Measurements from ENCODE around the gene TTLL11.

TTLL11 gene

DNA sequence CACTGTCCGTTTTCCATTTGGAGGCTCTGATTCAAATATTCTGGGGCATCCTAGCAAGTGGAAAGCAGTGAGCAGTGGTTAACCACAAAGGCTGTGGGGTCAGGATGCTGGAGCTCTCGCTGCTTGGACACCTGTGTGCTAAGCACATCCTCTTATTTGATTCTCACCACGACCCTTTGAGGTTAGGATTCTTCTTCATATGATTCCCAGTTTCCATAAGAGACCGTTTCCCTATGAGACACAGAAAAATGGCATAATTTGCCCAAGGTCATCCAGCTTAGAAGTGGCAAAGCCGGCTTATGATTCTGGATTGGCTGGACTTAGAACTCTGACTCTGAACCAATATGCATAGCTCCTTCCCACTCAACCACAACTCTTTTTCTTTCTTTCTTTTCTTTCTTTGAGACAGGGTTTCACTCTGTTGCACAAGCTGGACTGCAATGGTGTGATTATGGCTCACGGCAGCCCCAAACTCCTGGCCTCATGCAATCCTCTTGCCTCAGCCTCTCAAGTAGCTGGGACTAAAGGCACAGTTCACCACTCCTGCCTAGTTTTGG lies 207.7 kb downstream of the TTLL11 start:
- no peak overlapping the region for H3K4me2 ChIP-seq (ENCODE audit: low read depth, low read length, poor library complexity, severe bottlenecking)

GRCh38 chr9:121884057-121884541 lies 209.0 kb downstream of the TTLL11 start:
- TF ChIP-seq CTCF (conservative IDR thresholded peaks at IDR 0.05; ENCODE audit: low read length), result no peak
- no peak for TF ChIP-seq EZH2phosphoT487 (IDR thresholded peaks at IDR 0.05; ENCODE audit: borderline replicate concordance)

More for the DNA sequence above, 207.7 kb downstream of the TTLL11 start:
- no peak overlapping the region for H2AFZ ChIP-seq (ENCODE audit: low read length)
- no peaks in the 10 kb centered on the region for H3K27me3 ChIP-seq (ENCODE audit: insufficient read depth, low read length, poor library complexity, severe bottlenecking)
- no peak overlapping the region for H3K9ac ChIP-seq (ENCODE audit: low read depth, low read length, poor library complexity, severe bottlenecking)
- no peaks in the 10 kb centered on the region for H3K36me3 ChIP-seq (ENCODE audit: insufficient read depth, low read length)
- H3K9me2 ChIP-seq (replicated peaks; ENCODE audit: low read depth, low read length), result no peaks in the 10 kb centered on the region
- no peaks in the 10 kb centered on the region for H3F3A ChIP-seq (ENCODE audit: low read depth)
- no peak for TF ChIP-seq EZH2phosphoT487 (IDR thresholded peaks at IDR 0.05; ENCODE audit: borderline replicate concordance)
- no peak for TF ChIP-seq CTCF (conservative IDR thresholded peaks at IDR 0.05; ENCODE audit: low read length)
- H3K9me3 ChIP-seq (ENCODE audit: insufficient read depth, low read depth, low read length), result no peaks in the 10 kb centered on the region
- H3K4me3 ChIP-seq (ENCODE audit: low read length, poor library complexity, severe bottlenecking), result no peak overlapping the region
- no peaks in the 10 kb centered on the region for H3K79me2 ChIP-seq (ENCODE audit: insufficient read depth, low read length)
- peaks cover 6% of the 10 kb centered on the region for H4K20me1 ChIP-seq (ENCODE audit: insufficient read depth, low read length, poor library complexity, severe bottlenecking)
- H3K4me1 ChIP-seq (ENCODE audit: insufficient read depth, low read length, poor library complexity, severe bottlenecking), result peaks cover 17% of the 10 kb centered on the region

DNA sequence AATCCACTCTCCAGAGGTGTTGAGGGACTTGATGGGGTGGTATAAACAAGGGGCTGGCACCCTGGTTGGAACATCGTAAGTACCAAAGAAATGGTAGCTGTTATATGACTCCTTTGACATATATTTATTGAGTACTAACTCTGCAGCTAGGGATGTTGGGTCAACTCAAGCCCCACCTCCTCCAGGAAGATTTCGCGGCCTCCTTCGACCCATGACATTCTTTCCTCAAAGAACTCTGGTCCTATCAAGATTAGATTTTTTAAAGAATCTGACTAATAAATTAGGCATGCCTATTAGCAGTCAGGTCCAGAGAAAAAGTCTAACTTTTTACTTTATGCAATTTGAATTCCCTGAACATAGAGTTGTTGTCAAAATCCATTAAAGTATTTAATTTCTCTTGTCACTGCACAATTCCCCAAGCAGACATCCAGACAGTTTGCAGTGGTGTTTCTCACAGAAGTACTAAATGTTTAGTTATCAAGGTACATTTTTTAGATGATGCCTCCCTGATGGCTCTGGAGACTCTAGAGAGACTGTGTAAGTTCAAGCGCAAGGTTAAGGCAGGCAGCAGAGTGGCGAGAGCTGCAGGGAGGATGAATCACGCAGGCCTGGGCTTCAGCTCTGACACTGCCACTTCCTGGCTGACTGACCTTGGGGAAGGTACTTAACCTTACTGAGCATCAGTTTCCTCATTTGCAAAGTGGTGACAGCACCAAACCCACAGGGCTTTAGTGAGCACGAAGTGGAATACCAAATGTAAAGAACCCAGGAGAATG lies 209.6 kb downstream of the TTLL11 start:
- H3K4me2 ChIP-seq (ENCODE audit: low read depth, low read length, poor library complexity, severe bottlenecking), result no peak overlapping the region
- no peaks in the 10 kb centered on the region for H3K9me3 ChIP-seq (ENCODE audit: insufficient read depth, low read depth, low read length)

More at GRCh38 chr9:121884057-121884541, 209.0 kb downstream of the TTLL11 start:
- Histone ChIP-seq H3K9ac (ENCODE audit: low read depth, low read length, poor library complexity, severe bottlenecking) (no peak overlapping the region), H2AFZ (ENCODE audit: low read length) (no peak overlapping the region), H3F3A (ENCODE audit: low read depth) (no peaks in the 10 kb centered on the region), H3K79me2 (ENCODE audit: insufficient read depth, low read length) (no peaks in the 10 kb centered on the region), H3K9me3 (ENCODE audit: insufficient read depth, low read depth, low read length) (no peaks in the 10 kb centered on the region), H3K4me1 (ENCODE audit: insufficient read depth, low read length, poor library complexity, severe bottlenecking) (peaks cover 17% of the 10 kb centered on the region), H3K4me3 (ENCODE audit: low read length, poor library complexity, severe bottlenecking) (no peak overlapping the region), H3K4me2 (ENCODE audit: low read depth, low read length, poor library complexity, severe bottlenecking) (no peak overlapping the region), H3K27me3 (ENCODE audit: insufficient read depth, low read length, poor library complexity, severe bottlenecking) (no peaks in the 10 kb centered on the region), H3K9me2 (replicated peaks; ENCODE audit: low read depth, low read length) (no peaks in the 10 kb centered on the region), H3K36me3 (ENCODE audit: insufficient read depth, low read length) (no peaks in the 10 kb centered on the region; the same call in 1 of the 2 replicates), H4K20me1 (ENCODE audit: insufficient read depth, low read length, poor library complexity, severe bottlenecking) (peaks cover 6% of the 10 kb centered on the region)

More for the DNA sequence above, 209.6 kb downstream of the TTLL11 start:
- no peak overlapping the region for H3K4me3 ChIP-seq (ENCODE audit: low read length, poor library complexity, severe bottlenecking)
- peaks cover 17% of the 10 kb centered on the region for H3K4me1 ChIP-seq (ENCODE audit: insufficient read depth, low read length, poor library complexity, severe bottlenecking)
- H3K9ac ChIP-seq (ENCODE audit: low read depth, low read length, poor library complexity, severe bottlenecking), result no peak overlapping the region
- no peaks in the 10 kb centered on the region for H3K27me3 ChIP-seq (ENCODE audit: insufficient read depth, low read length, poor library complexity, severe bottlenecking)
- no peaks in the 10 kb centered on the region; the same call in 1 of the 2 replicates for H3K36me3 ChIP-seq (ENCODE audit: insufficient read depth, low read length)
- H3K9me2 ChIP-seq (replicated peaks; ENCODE audit: low read depth, low read length), result no peaks in the 10 kb centered on the region
- H4K20me1 ChIP-seq (ENCODE audit: insufficient read depth, low read length, poor library complexity, severe bottlenecking), result peaks cover 6% of the 10 kb centered on the region
- no peak overlapping the region for H2AFZ ChIP-seq (ENCODE audit: low read length)
- no peak for TF ChIP-seq EZH2phosphoT487 (IDR thresholded peaks at IDR 0.05; ENCODE audit: borderline replicate concordance)
- H3K79me2 ChIP-seq (ENCODE audit: insufficient read depth, low read length), result no peaks in the 10 kb centered on the region
- H3F3A ChIP-seq (ENCODE audit: low read depth), result no peaks in the 10 kb centered on the region

Data from Loucy (cell line).